NCI-H2171 treated with DMSO at 0.1 percent for 48 hours (cell line): ENCODE results near the gene CAPN5.

Experiments used
- DNase-seq: peaks from one replicate; lab custom pipeline; 2025; lab: John Stamatoyannopoulos, UW

Gene CAPN5

GRCh38 chr11:77173494-77173893, 106.7 kb downstream of the CAPN5 start:
- DNase-seq = no peak

DNA sequence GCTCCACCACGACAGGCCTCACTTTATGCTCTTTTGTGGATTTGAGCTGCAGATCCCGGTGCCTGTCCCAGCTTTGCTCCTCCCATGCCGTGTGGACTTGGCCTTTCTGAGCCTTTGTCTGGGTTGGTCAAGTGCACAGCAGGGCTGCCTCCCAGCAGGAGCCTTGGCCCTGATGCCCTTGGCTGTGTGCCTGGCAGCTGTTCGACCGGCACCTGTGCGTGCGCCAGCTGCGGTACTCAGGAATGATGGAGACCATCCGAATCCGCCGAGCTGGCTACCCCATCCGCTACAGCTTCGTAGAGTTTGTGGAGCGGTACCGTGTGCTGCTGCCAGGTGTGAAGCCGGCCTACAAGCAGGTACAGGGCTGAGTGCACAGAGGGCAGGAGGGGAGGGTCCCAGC, 107.8 kb downstream of the CAPN5 start:
- no peak for DNase-seq

- no peak for DNase-seq
Measured at GRCh38 chr11:77175021-77175842, 108.5 kb downstream of the CAPN5 start.
